IPS-18a (cell line): ENCODE data around the gene DENND1A.

ENCODE experiments used
- H3K27ac ChIP-seq: one replicate; pipeline ENCODE4 v1.5.1; 2013; ENCODE audit warnings: low read length
- H3K27me3 ChIP-seq: one replicate; pipeline ENCODE4 v1.6.1; 2013; ENCODE audit warnings: mild to moderate bottlenecking, low read length; ENCODE audit not compliant: control insufficient read depth, insufficient read depth
- H3K36me3 ChIP-seq: one replicate; pipeline ENCODE4 v1.6.1; 2013; ENCODE audit warnings: low read depth, low read length; ENCODE audit not compliant: control insufficient read depth
- H3K4me1 ChIP-seq: one replicate; pipeline ENCODE4 v1.6.1; 2013; ENCODE audit warnings: low read depth, low read length; ENCODE audit not compliant: control insufficient read depth
- H3K4me3 ChIP-seq: one replicate; pipeline ENCODE4 v1.5.1; 2013; ENCODE audit warnings: low read length
- H3K9ac ChIP-seq: one replicate; pipeline ENCODE4 v1.6.1; 2013; ENCODE audit warnings: mild to moderate bottlenecking, low read length, moderate library complexity
- H3K9me3 ChIP-seq: one replicate; pipeline ENCODE4 v1.6.1; 2013; ENCODE audit warnings: low read depth, low read length; ENCODE audit not compliant: control insufficient read depth

The DENND1A gene

GRCh38 chr9:123852403-123852802 is 77.5 kb downstream of the DENND1A start:
- H3K9ac ChIP-seq = no peak overlapping the region
- peaks cover 6% of the 10 kb centered on the region for H3K27me3 ChIP-seq
- H3K27ac ChIP-seq = peak overlapping the region; percentile 27
- H3K36me3 ChIP-seq = no peaks in the 10 kb centered on the region
- H3K4me1 ChIP-seq = peaks cover 22% of the 10 kb centered on the region
- H3K9me3 ChIP-seq = peaks cover 2% of the 10 kb centered on the region
- H3K4me3 ChIP-seq = no peak overlapping the region

- Histone ChIP-seq H3K9ac (no peak overlapping the region), H3K4me1 (peaks cover 22% of the 10 kb centered on the region), H3K27ac (no peak overlapping the region), H3K27me3 (peaks cover under 1% of the 10 kb centered on the region), H3K4me3 (peak overlapping the region; percentile 0), H3K9me3 (peaks cover 7% of the 10 kb centered on the region), H3K36me3 (no peaks in the 10 kb centered on the region)
Measured at GRCh38 chr9:123851851-123852250, 78.1 kb downstream of the DENND1A start.

GRCh38 chr9:123848447-123849085 is 81.4 kb downstream of the DENND1A start:
- H3K9ac ChIP-seq = no peak overlapping the region
- H3K27me3 ChIP-seq = no peaks in the 10 kb centered on the region
- H3K36me3 ChIP-seq = no peaks in the 10 kb centered on the region
- peaks cover 22% of the 10 kb centered on the region for H3K4me1 ChIP-seq
- peaks cover 7% of the 10 kb centered on the region for H3K9me3 ChIP-seq
- no peak overlapping the region for H3K4me3 ChIP-seq
- H3K27ac ChIP-seq = no peak overlapping the region

- H3K27me3 ChIP-seq = no peaks in the 10 kb centered on the region
- H3K4me1 ChIP-seq = peaks cover 13% of the 10 kb centered on the region
- H3K4me3 ChIP-seq = no peak overlapping the region
- H3K36me3 ChIP-seq = no peaks in the 10 kb centered on the region
- peaks cover 7% of the 10 kb centered on the region for H3K9me3 ChIP-seq
- no peak overlapping the region for H3K9ac ChIP-seq
- no peak overlapping the region for H3K27ac ChIP-seq
Measured at GRCh38 chr9:123846966-123847365, 83.0 kb downstream of the DENND1A start.

DNA sequence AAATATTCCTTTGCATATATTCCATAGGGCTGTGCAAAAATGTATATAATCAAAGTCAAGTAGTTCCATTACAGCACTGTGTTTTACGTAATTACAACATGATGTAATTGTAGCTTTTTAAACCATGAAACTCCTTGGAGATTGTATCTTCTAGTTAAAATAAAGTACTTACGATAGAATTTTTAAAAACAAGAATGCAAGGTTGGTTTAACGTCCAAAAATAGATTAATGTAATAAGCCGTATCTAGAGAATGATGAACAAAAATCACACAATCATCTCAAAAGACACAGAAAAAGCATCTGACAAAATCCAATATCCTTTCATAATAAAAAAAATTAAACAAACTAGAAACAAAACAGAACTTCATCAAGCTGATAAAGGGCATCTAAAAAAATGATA is 86.2 kb downstream of the DENND1A start:
- H3K4me1 ChIP-seq = peaks cover 23% of the 10 kb centered on the region
- H3K4me3 ChIP-seq = no peak overlapping the region
- H3K27ac ChIP-seq = no peak overlapping the region
- peaks cover 7% of the 10 kb centered on the region for H3K9me3 ChIP-seq
- no peaks in the 10 kb centered on the region for H3K36me3 ChIP-seq
- no peaks in the 10 kb centered on the region for H3K27me3 ChIP-seq
- H3K9ac ChIP-seq = no peak overlapping the region

DNA sequence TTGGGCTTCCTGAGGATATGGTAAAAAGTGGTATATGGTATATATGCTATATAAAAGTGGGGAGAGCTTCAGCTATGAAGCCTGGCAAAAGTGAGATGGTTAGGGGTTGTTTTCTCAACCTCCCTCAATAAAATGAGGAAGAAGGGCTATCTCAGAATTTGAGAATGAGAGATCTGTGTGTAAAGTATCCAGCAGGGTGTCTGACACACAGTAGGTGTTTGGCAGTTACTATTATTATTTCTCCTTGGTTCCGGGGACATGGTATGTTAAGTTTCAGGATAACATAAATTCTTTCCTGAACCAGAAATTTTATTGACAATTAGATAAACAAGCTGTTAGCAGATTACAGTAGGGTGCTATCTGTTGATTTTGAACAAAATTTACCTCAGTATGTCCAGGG is 94.1 kb downstream of the DENND1A start:
- no peak overlapping the region for H3K9ac ChIP-seq
- no peak overlapping the region for H3K4me3 ChIP-seq
- H3K9me3 ChIP-seq = no peaks in the 10 kb centered on the region
- H3K27ac ChIP-seq = no peak overlapping the region
- no peaks in the 10 kb centered on the region for H3K27me3 ChIP-seq
- H3K4me1 ChIP-seq = peaks cover 49% of the 10 kb centered on the region
- H3K36me3 ChIP-seq = no peaks in the 10 kb centered on the region

- no peaks in the 10 kb centered on the region for H3K27me3 ChIP-seq
- H3K27ac ChIP-seq = no peak overlapping the region
- H3K36me3 ChIP-seq = no peaks in the 10 kb centered on the region
- H3K4me1 ChIP-seq = peaks cover 42% of the 10 kb centered on the region
- H3K4me3 ChIP-seq = no peak overlapping the region
- no peaks in the 10 kb centered on the region for H3K9me3 ChIP-seq
- no peak overlapping the region for H3K9ac ChIP-seq
Measured at GRCh38 chr9:123834889-123835562, 94.9 kb downstream of the DENND1A start.

- Histone ChIP-seq H3K27me3 (no peaks in the 10 kb centered on the region), H3K27ac (no peak overlapping the region), H3K4me1 (peaks cover 36% of the 10 kb centered on the region), H3K9me3 (peaks cover 1% of the 10 kb centered on the region), H3K36me3 (no peaks in the 10 kb centered on the region), H3K4me3 (no peak overlapping the region), H3K9ac (no peak overlapping the region)
Measured at GRCh38 chr9:123834218-123834888, 95.6 kb downstream of the DENND1A start.

- Histone ChIP-seq H3K9me3 (peaks cover 13% of the 10 kb centered on the region), H3K9ac (no peak overlapping the region), H3K27me3 (no peaks in the 10 kb centered on the region), H3K36me3 (no peaks in the 10 kb centered on the region), H3K4me1 (peaks cover 29% of the 10 kb centered on the region), H3K4me3 (no peak overlapping the region), H3K27ac (no peak overlapping the region)
Measured at GRCh38 chr9:123832858-123833650, 96.9 kb downstream of the DENND1A start.

DNA sequence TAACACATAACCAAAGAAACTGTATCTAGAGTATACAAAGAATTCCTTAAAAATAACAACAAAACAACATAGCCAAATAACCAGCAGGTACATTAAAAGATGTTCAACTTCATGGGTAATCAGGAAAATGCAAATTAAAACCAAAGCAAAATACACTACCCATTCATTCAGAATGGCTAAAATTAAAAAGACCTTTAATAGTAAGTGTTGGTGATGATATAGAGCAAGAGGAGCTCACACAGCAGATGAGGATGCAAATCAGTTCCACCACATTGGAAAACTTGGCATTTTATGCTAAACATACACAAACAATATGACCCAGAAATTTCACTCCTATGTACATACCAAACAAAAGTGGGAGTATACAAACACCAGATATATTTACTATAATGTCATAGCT is 97.8 kb downstream of the DENND1A start:
- H3K4me3 ChIP-seq = no peak overlapping the region
- peaks cover 29% of the 10 kb centered on the region for H3K4me1 ChIP-seq
- no peak overlapping the region for H3K27ac ChIP-seq
- H3K27me3 ChIP-seq = no peaks in the 10 kb centered on the region
- H3K36me3 ChIP-seq = no peaks in the 10 kb centered on the region
- peaks cover 17% of the 10 kb centered on the region for H3K9me3 ChIP-seq
- no peak overlapping the region for H3K9ac ChIP-seq

DNA sequence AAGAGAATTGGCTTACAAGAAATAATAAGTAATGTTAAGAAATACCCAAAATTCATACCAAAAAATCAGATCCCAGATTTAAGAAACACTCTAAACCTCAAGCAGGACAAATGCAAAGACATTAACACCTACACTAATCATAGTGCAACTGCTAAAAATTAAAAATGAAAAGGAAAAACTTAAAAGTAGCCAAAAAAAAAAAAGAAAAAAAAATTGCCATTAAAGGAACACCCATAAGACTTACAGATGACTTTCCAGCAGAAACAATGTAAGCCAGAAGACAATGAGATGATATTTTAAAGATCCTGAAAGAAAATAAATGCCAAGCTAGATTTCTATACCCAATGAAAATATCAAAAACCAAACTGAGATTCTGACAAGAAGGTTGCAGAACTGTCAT is 101.5 kb downstream of the DENND1A start:
- H3K9me3 ChIP-seq = peaks cover 17% of the 10 kb centered on the region
- no peak overlapping the region for H3K4me3 ChIP-seq
- H3K36me3 ChIP-seq = no peaks in the 10 kb centered on the region
- no peak overlapping the region for H3K9ac ChIP-seq
- H3K4me1 ChIP-seq = peaks cover 1% of the 10 kb centered on the region
- no peak overlapping the region for H3K27ac ChIP-seq
- no peaks in the 10 kb centered on the region for H3K27me3 ChIP-seq
